DND-41 (cell line): ENCODE results near the gene SLC30A2.

ENCODE experiments used
- ATAC-seq: fragments of 200-7000 bp; cut with Tn5 transposase; 3 replicates; pipeline ENCODE4 v1.9.1; 2021; ENCODE audit warnings: low read depth; ENCODE audit not compliant: insufficient read depth
- DNase-seq: peaks from one replicate; pipeline ENCODE4 v3.0.0-alpha.2; 2020
- H2AFZ ChIP-seq: 2 replicates; pipeline ENCODE4 v1.6.0; 2012; ENCODE audit warnings: low read depth, low read length
- H3K27ac ChIP-seq: 2 replicates; pipeline ENCODE4 v1.5.1; 2012; ENCODE audit warnings: low read length, inconsistent platforms
- H3K27me3 ChIP-seq: fragments of 200-600 bp; sonication (generic); 2 replicates; pipeline ENCODE4 v1.6.0; 2012; ENCODE audit warnings: low read length, mild to moderate bottlenecking, inconsistent platforms; ENCODE audit not compliant: insufficient read depth, poor library complexity
- H3K36me3 ChIP-seq: 2 replicates; pipeline ENCODE4 v1.5.1; 2012; ENCODE audit warnings: low read length, inconsistent platforms; ENCODE audit not compliant: insufficient read depth
- H3K4me1 ChIP-seq: 2 replicates; pipeline ENCODE4 v1.5.1; 2012; ENCODE audit warnings: mild to moderate bottlenecking, low read length; ENCODE audit not compliant: insufficient read depth
- H3K4me2 ChIP-seq: 2 replicates; pipeline ENCODE4 v1.6.0; 2012; ENCODE audit warnings: mild to moderate bottlenecking, moderate library complexity, low read length, inconsistent platforms; ENCODE audit not compliant: insufficient read depth
- H3K4me3 ChIP-seq, 2 experiments: fragments of 200-600 bp in 1 of 2; shearing (Covaris generic) in 1 of 2; 2 replicates each; pipeline ENCODE4 v1.5.1; 2012 to 2016; ENCODE audit warnings: inconsistent platforms in 2 of 2, low read length in 2 of 2, mild to moderate bottlenecking in 2 of 2, low read depth in 1 of 2, moderate library complexity in 1 of 2
- H3K79me2 ChIP-seq: 2 replicates; pipeline ENCODE4 v1.6.0; 2012; ENCODE audit warnings: low read length, inconsistent platforms; ENCODE audit not compliant: insufficient read depth
- H3K9ac ChIP-seq: 2 replicates; pipeline ENCODE4 v1.6.0; 2012; ENCODE audit warnings: low read depth, mild to moderate bottlenecking, inconsistent platforms, low read length, moderate library complexity
- H3K9me3 ChIP-seq: 2 replicates; pipeline ENCODE4 v1.5.1; 2012; ENCODE audit warnings: low read length, moderate library complexity, mild to moderate bottlenecking, inconsistent platforms; ENCODE audit not compliant: insufficient read depth, severe bottlenecking
- H4K20me1 ChIP-seq: 2 replicates; pipeline ENCODE4 v1.6.0; 2012; ENCODE audit warnings: low read length; ENCODE audit not compliant: insufficient read depth
- EZH2 ChIP-seq: IDR thresholded peaks from 3 replicates; pipeline ENCODE4 v1.6.1; 2012; ENCODE audit warnings: borderline replicate concordance, low read depth, mild to moderate bottlenecking, moderate library complexity, low read length, inconsistent platforms; ENCODE audit not compliant: severe bottlenecking
- TF ChIP-seq, protein P1 (sequence below): IDR thresholded peaks from 2 replicates; pipeline ENCODE4 v1.5.1; 2012; ENCODE audit warnings: borderline replicate concordance, low read length, moderate library complexity, mild to moderate bottlenecking; ENCODE audit not compliant: poor library complexity, severe bottlenecking; ENCODE audit errors: extremely low read depth

The SLC30A2 gene

DNA sequence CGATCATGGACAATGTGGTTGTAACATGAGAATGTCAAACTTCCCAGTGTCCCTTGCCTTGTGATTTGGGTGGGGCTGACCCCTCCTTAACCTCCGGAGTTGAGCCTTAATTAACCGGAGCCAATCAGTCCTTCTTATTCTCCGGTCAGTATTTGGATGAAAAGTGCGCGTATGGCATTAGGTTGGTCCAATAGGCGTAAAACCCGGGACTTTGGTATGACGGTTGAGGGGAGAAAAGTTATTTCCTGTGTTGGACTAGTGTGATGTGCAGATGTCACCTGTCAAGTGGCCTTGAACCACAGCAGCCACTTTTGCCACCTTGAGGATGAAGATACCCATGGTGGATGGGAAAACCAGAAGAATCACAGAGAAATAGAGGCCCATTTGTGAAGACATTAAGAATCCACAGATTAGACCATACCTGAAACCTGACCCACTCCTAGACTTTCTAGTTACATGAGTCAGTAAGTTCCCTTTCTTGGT is 53.2 kb downstream of the SLC30A2 start:
- Histone ChIP-seq H3K4me2 (peak overlapping the region; percentile 60), H3K9ac (peak overlapping the region; percentile 68), H3K27me3 (no peaks in the 10 kb centered on the region), H3K79me2 (peaks cover 85% of the 10 kb centered on the region), H3K9me3 (no peaks in the 10 kb centered on the region), H3K27ac (peak overlapping the region; percentile 98), H4K20me1 (no peaks in the 10 kb centered on the region), H2AFZ (no peak overlapping the region), H3K4me1 (peaks cover 99% of the 10 kb centered on the region), H3K36me3 (peaks cover 17% of the 10 kb centered on the region), H3K4me3 (peak overlapping the region in 1 of 2 experiments; percentile 26; a peak in 2 of 4 replicates)
- no peak for ATAC-seq
- TF ChIP-seq EZH2, result no peak
- TF ChIP-seq, protein P1, sequence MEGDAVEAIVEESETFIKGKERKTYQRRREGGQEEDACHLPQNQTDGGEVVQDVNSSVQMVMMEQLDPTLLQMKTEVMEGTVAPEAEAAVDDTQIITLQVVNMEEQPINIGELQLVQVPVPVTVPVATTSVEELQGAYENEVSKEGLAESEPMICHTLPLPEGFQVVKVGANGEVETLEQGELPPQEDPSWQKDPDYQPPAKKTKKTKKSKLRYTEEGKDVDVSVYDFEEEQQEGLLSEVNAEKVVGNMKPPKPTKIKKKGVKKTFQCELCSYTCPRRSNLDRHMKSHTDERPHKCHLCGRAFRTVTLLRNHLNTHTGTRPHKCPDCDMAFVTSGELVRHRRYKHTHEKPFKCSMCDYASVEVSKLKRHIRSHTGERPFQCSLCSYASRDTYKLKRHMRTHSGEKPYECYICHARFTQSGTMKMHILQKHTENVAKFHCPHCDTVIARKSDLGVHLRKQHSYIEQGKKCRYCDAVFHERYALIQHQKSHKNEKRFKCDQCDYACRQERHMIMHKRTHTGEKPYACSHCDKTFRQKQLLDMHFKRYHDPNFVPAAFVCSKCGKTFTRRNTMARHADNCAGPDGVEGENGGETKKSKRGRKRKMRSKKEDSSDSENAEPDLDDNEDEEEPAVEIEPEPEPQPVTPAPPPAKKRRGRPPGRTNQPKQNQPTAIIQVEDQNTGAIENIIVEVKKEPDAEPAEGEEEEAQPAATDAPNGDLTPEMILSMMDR, result no peak
- DNase-seq, result peak; percentile 37

DNA sequence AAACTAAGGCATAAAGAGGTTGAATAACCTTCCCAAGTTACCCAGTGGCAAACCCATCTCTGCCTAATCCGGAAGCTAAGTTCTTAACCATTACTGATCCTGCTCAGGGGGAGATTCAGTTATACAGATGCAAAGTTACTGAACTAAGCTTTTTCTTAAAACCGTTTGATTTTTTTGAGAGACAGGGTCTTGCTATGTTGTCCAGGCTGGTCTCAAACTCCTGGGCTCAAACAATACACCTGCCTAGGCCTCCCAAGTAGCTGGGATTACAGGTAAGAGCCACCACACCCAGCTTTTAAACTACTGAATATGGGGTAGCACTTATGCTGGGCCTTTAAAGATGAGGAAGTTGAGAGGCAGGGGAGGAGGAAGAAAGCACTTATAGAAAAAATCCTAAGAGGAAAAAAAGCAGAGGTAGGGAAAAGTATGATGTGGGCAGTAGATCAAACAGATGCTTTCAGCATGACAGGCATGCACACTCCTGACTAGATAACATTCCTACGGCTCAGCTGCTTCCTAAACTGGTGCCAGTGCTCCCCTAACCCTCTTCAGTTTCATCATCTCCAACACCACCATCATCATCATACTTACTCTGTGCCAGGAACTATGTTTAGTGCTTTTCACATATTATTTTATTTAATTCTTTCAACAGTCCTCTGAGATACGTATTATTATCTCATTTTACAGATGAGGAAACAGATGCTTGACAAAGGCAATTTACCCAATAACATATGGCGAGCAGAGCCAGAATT is 53.8 kb downstream of the SLC30A2 start:
- H4K20me1 ChIP-seq, result no peaks in the 10 kb centered on the region
- no peak for ATAC-seq
- peaks cover 85% of the 10 kb centered on the region for H3K79me2 ChIP-seq
- H3K27me3 ChIP-seq, result no peaks in the 10 kb centered on the region
- no peak for DNase-seq
- H3K4me1 ChIP-seq, result peaks cover 100% of the 10 kb centered on the region
- peak overlapping the region in 1 of 2 experiments; percentile 26; a peak in 2 of 4 replicates for H3K4me3 ChIP-seq
- H3K9ac ChIP-seq, result peak overlapping the region; percentile 68
- no peaks in the 10 kb centered on the region for H3K9me3 ChIP-seq
- H3K27ac ChIP-seq, result peak overlapping the region; percentile 98
- peak overlapping the region; percentile 60 for H3K4me2 ChIP-seq
- peaks cover 23% of the 10 kb centered on the region for H3K36me3 ChIP-seq
- H2AFZ ChIP-seq, result no peak overlapping the region
- TF ChIP-seq EZH2, result no peak
- TF ChIP-seq, protein P1, result no peak

DNA sequence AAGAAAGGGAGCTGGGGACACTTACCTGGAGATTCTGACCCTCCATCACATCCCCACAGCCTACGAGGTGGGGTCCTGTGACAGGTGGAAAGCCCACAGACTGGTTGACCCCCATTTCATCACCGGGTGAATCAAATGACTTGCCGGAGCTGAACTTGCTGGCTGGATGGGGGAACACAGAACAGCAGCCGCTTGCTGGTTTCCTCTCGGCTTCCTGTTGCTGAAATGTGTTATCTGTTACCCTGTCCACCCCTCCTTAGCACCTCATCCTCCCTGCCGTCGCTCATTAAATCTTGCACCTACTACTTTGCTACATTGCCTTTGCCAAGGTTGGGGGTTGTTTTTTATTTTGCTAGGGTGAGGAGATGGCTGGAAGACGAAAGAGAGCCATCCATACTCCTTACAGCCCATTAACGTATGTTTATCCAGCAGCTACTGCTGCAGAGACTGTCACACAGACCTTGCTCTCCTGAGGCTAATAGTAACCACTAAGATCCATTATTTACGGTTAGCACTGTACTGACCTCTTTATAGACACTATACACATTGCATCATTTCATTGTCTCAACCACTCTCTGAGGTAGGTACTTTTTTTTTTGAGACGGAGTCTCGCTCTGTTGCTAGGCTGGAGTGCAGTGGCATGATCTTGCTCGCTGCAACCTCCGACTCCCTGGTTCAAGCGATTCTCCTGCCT is 55.1 kb downstream of the SLC30A2 start:
- DNase-seq (peak; percentile 75), ATAC-seq (peak; percentile 64)
- peaks cover 85% of the 10 kb centered on the region for H3K79me2 ChIP-seq
- TF ChIP-seq, protein P1, result no peak
- TF ChIP-seq EZH2, result no peak
- H3K9ac ChIP-seq, result peak overlapping the region; percentile 92
- H3K4me2 ChIP-seq, result peak overlapping the region; percentile 77
- H2AFZ ChIP-seq, result peak overlapping the region; percentile 72
- H3K36me3 ChIP-seq, result peaks cover 33% of the 10 kb centered on the region
- peaks cover 99% of the 10 kb centered on the region for H3K4me1 ChIP-seq
- H3K9me3 ChIP-seq, result no peaks in the 10 kb centered on the region
- H3K27me3 ChIP-seq, result no peaks in the 10 kb centered on the region
- no peaks in the 10 kb centered on the region for H4K20me1 ChIP-seq
- H3K27ac ChIP-seq, result peak overlapping the region; percentile 98
- H3K4me3 ChIP-seq, result peak overlapping the region; percentile 64 to 75; a peak in 3 of 4 replicates
